DMS53 (cell line): Measurements from ENCODE around the gene CACNB2.

ENCODE experiments used
- DNase-seq: peaks from one replicate; lab custom pipeline; 2025; lab: John Stamatoyannopoulos, UW

The CACNB2 gene

GRCh38 chr10:18230794-18231193 lies 90.6 kb downstream of the CACNB2 start:
- no peak for DNase-seq

GRCh38 chr10:18231480-18231879 lies 91.3 kb downstream of the CACNB2 start:
- no peak for DNase-seq

GRCh38 chr10:18233775-18234174 lies 93.6 kb downstream of the CACNB2 start:
- DNase-seq, result peak; percentile 84

GRCh38 chr10:18235477-18235876 lies 95.3 kb downstream of the CACNB2 start:
- no peak for DNase-seq

- DNase-seq, result no peak
Observed at GRCh38 chr10:18236756-18237155, 96.5 kb downstream of the CACNB2 start.

GRCh38 chr10:18238870-18239485 lies 98.8 kb downstream of the CACNB2 start:
- DNase-seq, result peak; percentile 63

- no peak for DNase-seq
Observed at GRCh38 chr10:18240185-18240882, 100.1 kb downstream of the CACNB2 start.

DNA sequence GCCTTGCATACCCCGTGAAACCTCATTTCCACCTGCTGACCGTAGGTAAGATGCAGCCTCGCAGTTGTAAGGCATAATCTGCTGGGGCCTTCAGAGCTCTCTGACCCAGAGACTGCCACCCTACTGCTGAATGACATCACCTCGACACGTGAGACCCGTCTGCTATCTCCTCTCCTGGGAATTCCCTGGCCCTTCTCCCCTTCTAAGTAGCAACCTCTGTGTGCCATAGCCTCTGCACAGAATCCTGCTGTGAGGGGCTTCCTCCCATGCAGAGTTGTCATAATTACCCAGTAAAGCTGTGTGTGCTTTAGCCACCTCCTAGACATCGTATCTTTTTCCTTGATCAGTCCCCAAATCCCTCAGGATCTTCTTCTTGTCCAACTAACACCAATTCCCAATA lies 106.7 kb downstream of the CACNB2 start:
- DNase-seq, result no peak

- DNase-seq, result no peak
Observed at GRCh38 chr10:18252086-18252485, 111.9 kb downstream of the CACNB2 start.

DNA sequence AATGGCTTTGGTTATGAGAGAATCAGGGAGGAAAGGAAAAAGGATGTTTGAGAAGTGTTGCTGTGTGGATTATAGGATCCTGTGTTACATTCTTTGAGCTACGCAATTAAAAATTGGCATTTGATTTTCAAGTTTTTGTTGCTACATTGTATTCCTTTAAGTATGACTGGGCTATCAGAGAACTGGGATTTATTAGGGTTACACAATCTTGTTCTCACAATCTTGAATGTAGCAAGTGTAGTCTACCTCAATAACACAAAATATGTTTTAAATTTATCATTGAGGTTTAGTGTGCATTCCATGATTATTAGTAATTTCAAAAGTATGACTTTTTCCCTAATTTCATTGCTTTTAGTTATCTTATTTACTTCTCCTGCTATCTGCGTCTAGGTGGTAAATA lies 113.9 kb downstream of the CACNB2 start:
- DNase-seq, result no peak

GRCh38 chr10:18254692-18255091 lies 114.5 kb downstream of the CACNB2 start:
- no peak for DNase-seq

GRCh38 chr10:18260310-18260922 lies 120.2 kb downstream of the CACNB2 start:
- no peak for DNase-seq

GRCh38 chr10:18261063-18261610 lies 120.9 kb downstream of the CACNB2 start:
- DNase-seq, result no peak

DNA sequence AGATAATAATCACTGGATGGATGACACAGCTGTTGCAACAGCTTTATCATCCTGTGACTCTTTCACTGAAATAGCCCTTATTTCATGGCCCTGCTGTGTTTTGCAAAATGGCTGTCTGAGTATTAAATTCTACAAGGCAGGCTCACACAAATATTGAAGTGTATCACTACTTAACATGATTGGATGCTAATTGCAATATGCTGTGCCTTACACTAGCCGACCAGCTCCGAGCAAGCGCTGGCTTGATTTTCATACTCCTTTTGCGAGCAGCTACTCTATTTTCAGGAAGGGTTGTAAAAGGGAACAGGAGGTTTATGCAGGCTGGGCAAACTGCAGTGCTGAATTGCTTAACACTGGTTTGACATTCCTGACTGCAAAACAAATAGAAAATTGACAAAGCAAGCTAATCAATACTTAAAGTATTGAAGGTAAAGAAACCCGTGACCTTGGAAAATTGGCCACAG lies 121.6 kb downstream of the CACNB2 start:
- DNase-seq, result no peak

DNA sequence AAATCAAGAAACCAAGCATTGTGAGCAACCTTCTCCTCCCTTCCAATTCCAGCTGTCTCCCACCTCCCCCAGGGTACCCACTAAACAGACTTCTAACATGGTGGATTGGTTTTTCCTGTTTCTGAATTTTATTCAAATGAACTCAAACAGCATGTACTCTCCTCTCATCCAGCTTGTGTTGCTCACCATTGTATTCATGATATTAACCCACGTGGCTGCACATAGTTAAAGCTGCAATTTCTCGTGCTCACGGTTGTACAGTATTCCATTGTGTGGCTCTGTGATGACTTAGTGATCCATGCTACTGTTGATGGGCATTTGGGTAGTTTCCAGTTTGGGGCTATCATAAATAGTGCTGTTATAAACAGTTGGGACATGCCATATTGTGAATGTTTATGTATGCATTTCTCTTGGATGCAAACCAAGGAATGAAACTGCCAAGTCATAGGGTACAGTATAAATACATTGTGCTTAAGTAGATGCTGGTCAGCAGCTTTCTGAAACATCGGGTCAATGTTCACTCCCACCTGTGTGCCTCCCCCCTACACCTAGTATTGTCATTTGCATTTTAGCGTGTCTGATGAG lies 124.3 kb downstream of the CACNB2 start:
- DNase-seq, result no peak

DNA sequence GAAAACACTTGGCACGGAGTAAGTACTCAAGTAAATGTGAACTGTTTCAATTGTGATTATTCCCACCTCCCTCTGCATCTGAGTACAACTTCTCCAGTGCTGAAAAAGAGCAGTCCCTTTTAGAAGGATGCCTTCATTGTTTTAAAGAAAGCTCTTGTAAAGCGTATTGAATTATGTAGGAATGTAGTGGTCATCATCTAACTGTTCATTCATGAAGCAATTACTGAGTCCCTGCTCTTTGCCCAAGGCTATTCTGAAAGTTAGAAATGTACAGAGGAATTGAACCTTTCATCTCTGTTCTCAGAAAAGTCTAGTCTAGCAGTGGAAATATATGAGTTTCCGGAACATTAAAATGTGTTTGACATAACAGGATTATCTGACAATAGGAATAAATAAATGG lies 127.8 kb downstream of the CACNB2 start:
- DNase-seq, result no peak

DNA sequence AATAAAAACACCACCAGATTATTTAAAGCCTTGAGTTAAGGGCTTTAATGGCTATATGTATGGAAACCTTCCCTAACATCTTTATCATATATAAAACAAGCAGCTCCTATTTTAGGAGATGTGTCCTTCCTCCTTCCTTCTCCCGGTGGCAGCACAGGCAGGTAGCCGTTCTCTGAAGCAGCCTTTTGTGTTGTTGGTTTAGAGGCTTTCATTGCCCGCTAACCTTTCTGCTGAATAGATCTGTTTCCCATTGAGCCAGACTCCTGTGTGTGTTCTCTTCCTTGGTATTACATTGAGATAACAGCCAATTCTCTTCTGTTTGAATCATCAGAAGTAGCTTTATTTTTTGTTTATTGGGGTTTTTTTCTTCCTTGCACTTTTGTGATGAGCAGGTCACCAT lies 131.3 kb downstream of the CACNB2 start:
- no peak for DNase-seq

DNA sequence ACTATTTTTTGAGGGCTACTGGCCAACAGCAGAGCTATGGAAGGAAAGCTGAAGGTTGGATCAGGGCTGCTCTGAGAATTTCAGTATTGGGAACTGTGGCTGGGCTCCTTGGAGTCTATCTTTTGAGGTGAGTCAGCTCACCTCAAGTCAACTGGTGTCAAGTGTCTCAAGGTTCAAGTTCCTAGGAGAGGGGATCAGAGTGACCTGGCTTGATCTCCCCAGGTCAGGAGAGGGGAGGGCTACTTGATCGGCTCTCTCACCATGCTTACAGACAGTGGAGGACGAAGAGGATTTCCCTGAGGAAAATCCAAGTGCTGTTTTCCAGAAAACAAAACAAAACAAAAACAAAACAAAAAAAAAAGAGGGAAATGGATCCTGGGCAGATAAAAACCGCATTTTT lies 132.8 kb downstream of the CACNB2 start:
- no peak for DNase-seq

DNA sequence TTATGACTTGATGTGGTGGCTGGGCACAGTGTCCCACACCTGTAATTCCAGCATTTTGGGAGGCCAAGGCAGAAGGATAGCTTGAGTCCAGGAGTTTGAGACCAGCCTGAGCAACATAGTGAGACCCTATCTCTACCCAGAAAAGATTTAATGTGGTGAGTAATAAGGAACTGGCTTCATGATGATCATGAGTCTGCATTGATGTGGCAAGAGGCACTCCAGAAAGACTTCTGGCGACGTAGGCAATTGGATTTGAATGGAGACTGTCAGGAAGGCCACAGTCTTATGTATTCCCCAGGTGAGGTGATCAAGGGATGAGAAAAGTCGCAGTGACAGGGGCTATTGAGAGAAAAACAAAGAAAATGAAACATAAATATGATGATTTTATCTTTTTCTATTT lies 138.0 kb downstream of the CACNB2 start:
- DNase-seq, result no peak

- DNase-seq, result no peak
Observed at GRCh38 chr10:18279173-18279572, 138.9 kb downstream of the CACNB2 start.

DNA sequence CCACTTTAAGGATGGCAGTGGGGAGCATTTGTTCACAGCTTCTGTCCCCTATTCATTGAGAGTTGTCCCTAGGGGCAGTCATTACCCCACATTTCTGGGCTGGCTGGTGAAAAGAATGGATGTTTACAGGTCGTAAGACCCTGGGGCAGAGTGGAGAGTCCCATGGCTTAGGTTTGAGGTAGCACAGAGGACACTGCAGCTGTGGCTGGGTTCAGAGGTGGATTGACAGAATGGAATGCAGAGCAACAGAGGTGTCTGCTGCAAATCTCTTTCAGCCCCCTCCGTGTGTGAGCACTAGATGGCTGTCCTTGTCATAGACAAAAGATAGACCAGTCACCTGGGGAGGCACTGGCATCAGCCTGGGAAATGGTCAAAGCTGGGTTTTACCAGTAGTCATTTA lies 141.9 kb downstream of the CACNB2 start:
- no peak for DNase-seq

DNA sequence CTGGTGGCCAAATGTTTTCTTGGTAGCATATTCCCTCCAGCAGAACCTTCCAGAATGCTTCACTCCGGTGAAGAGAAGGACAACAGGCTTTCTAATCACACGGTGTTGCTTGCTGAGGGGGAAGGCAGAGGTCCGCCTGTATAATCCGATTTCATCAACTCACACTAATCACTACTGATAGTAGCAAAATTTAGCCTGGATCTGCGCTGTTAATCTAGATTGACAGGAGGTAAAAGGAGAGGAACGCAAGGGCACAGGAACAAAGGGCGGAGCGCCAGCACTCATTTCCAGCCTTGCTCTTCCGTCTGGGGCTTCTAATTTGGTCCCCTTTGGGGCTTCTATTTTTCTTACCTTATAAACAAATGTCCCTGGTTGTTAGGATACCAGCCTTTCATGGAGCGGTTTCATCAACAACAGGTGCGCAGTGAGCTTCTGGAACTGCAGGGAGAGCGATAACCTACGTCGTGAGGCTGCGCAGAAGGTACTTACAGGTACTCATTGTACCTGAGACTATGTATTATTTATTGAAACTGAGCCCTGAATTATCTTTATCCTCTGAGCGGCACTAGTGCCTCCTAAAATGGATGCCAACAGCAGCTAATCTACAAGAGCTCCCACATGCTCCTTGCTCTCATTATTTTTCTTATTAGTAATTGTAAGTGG lies 150.6 kb downstream of the CACNB2 start:
- no peak for DNase-seq
